IPS-18c (cell line): ENCODE measurements around the gene ABHD13.
"Not testable (repeated sequence)": the region's sequence is repeated elsewhere in the genome, so short reads cannot be mapped to it uniquely, and the experiment has no call there.

Source experiments
- H3K4me3 ChIP-seq: 2 replicates; pipeline ENCODE4 v1.7.0; 2013; ENCODE audit warnings: low read depth, mild to moderate bottlenecking, low read length, moderate library complexity; ENCODE audit not compliant: insufficient read depth
- H3K9me3 ChIP-seq: one replicate; pipeline ENCODE4 v1.6.1; 2013; ENCODE audit warnings: mild to moderate bottlenecking, low read length, moderate library complexity; ENCODE audit not compliant: control insufficient read depth, insufficient read depth

Gene ABHD13

DNA sequence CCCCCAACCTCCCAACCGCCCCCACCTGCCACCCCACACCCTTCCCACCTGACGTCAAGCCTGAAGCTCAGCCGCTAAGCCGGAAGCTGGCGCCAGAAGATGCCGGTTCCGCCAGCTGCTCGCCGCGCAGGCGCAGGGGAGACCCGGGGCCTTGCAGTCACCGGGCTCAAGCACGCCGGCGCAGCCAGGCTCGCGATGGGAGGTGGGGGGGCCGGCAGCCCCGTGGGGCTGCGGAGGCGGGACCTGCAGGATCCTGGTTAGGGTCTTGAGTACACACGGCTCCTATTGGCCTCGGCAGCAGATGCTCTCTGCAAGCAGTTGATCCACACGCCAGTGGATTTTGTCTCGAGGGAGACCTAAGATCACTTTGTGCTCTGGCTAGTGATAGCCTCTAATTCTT is 2.8 kb upstream of the ABHD13 start, which contains the start of gene LIG4:
Gene LIG4 (minus strand): TSS at position 101 of the 400 bp plus-strand sequence. CDS start 4,268 bp downstream, outside the sequence.
- Histone ChIP-seq H3K9me3 (no peaks in the 10 kb centered on the region), H3K4me3 (peak within 1 kb of the TSS; percentile 53)

DNA sequence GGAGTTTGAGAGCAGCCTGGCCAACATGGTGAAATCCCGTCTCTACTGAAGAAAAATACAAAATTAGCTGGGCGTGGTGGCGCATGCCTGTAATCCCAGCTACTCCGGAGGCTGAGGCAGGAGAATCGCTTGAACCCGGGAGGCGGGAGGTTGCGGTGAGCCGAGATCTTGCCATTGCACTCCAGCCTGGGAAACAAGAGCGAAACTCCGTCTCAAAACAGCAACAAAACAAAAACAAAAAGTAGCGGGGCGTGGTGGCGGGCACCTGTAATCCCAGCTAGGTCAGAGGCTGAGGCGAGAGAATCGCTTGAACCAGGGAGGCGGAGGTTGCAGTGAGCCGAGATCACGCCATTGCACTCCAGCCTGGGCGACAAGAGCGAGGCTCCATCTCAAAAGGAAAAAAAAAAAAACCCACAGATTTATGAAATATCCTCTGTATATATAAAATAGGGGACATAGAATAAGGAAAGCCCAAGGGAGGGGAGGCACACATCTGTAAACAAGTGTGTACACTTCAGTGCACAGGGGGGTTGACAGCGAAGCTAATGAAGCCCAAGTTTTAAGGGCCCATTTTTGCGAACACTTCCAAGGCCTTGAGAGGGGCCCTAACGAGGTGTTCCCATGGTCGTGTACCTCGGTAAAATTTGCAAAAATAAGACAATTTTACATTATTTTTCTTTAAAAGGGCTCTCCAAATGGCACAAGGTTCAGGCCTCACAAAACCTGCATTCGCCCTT is 717 bp upstream of the ABHD13 start:
- peak overlapping the region; percentile 87 for H3K4me3 ChIP-seq
- H3K9me3 ChIP-seq, result not testable (repeated sequence)

- H3K4me3 ChIP-seq, result no peak overlapping the region
- no peaks in the 10 kb centered on the region for H3K9me3 ChIP-seq
These were observed 1.8 kb downstream of the ABHD13 start for GRCh38 chr13:108220041-108220440.

GRCh38 chr13:108223687-108224503 is 5.7 kb downstream of the ABHD13 start:
- Histone ChIP-seq H3K9me3 (no peaks in the 10 kb centered on the region), H3K4me3 (no peak overlapping the region)

- Histone ChIP-seq H3K4me3 (no peak overlapping the region), H3K9me3 (no peaks in the 10 kb centered on the region)
These were observed 7.2 kb downstream of the ABHD13 start for GRCh38 chr13:108225440-108225839.

DNA sequence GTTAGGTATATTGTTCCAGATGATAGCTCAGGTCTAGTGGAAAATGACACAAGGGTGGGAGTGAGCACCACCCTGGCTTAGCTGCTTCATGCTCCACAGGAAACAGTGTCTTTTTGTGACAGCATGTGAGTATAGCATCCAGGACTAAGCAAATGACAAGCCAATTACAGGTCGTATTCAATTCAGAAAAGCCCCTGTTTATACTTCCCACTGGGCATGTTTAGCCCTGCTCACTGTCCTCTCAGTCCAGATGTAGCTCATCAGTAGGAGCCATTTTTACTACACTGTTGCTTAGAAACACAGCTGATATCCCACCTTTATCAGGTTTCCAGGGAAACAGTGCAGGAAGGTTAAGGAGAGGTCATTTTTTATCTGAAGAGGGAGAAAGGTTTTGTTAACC is 8.0 kb downstream of the ABHD13 start:
- Histone ChIP-seq H3K4me3 (no peak overlapping the region), H3K9me3 (no peaks in the 10 kb centered on the region)

GRCh38 chr13:108227651-108228272 is 9.6 kb downstream of the ABHD13 start:
- no peaks in the 10 kb centered on the region for H3K9me3 ChIP-seq
- H3K4me3 ChIP-seq, result no peak overlapping the region

DNA sequence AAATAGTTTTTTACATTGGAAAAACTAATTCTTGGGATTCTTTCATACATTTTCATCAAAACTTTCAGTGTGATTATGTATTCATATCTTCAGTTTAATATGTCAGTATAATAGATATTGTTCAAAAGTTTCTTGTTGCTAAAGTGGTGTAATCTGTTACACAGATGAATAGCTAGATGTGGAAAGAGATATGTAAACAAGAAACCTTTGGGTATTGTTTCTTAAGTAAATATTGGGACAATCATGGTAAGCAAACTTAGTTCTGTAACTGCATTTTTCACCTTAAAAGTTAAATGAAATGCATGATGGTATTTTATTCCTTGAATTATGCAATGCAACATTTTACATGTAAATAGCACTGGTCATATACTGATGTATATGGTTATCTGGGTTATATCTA is 12.2 kb downstream of the ABHD13 start:
- Histone ChIP-seq H3K4me3 (no peak overlapping the region), H3K9me3 (no peaks in the 10 kb centered on the region)

DNA sequence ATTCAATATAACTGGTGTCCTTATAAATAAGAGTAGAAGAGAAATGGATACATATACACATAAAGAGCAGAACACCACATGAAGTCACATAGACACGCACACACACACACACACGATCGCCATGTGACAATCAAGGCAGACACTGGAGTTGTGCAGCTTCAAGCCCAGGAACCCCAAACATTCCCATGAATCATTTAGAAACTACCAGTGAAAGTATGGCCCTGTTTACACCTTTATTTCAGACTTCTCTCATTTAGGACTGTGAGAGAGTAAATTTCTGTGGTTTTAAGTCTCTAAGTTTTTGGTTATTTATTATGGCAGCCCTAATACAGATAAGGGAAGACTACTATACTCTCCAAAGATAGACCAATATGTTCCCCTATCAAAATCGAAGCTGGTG is 31.0 kb downstream of the ABHD13 start:
- Histone ChIP-seq H3K9me3 (no peaks in the 10 kb centered on the region), H3K4me3 (no peak overlapping the region)

GRCh38 chr13:108257248-108257647 is 39.1 kb downstream of the ABHD13 start:
- H3K9me3 ChIP-seq, result no peaks in the 10 kb centered on the region
- H3K4me3 ChIP-seq, result no peak overlapping the region

DNA sequence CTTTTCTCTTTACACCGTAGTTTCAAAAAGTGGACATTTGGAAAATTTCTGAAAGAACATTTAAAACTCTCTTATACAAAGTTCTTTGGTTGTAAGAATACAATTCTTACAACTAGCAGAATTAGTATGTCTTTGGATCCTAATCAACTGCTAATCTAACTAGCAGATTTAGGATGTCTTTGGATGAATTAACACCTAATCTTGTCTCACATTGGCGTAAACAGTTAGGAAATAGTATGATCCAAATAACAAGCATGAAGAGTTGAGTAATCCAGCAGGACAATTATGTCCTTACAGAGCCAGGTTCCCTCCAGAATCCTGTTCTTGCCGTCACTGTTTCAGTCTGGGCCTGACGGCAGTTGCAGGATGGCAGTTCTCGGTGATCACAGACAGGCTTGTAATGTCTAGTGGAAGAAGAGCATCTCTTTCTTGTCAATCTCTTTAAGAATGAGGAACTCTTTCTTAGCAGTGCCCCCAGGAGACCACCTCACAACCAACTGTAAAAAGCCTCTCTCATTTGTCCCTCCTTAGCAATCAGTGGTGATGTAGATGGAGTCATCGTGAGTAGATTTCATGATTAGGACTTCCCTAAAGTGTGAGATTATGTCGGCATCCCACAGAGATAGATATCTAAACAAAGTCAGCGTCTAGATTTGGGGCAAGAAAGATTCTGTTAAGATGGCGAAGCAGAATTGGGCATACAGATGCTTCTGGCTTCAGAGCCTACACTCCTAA is 45.6 kb downstream of the ABHD13 start:
- H3K9me3 ChIP-seq, result no peaks in the 10 kb centered on the region
- H3K4me3 ChIP-seq, result no peak overlapping the region

- H3K4me3 ChIP-seq, result no peak overlapping the region
- no peaks in the 10 kb centered on the region for H3K9me3 ChIP-seq
These were observed 48.3 kb downstream of the ABHD13 start for GRCh38 chr13:108266321-108266990.

DNA sequence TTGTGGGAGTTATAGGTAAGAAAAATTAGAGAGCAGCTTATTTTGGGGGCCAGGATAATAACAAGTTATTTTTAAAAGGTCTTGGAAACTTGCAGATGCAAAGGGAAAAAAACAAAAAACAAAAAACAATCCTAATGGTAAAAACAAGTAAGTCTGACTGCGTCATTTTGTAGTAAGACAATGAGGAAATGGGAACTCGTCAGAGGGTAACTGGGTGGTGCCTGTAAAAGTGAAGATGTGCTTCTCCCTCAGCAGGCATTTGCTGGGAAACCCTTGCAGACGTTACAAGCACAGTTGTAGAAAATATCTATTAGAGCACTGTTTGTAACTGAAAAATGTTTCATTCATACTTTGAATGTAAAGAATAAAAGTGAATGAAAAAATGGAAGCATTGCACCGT is 49.2 kb downstream of the ABHD13 start:
- Histone ChIP-seq H3K9me3 (no peaks in the 10 kb centered on the region), H3K4me3 (no peak overlapping the region)

GRCh38 chr13:108267855-108268254 is 49.7 kb downstream of the ABHD13 start:
- not testable (repeated sequence) for H3K4me3 ChIP-seq, H3K9me3 ChIP-seq

DNA sequence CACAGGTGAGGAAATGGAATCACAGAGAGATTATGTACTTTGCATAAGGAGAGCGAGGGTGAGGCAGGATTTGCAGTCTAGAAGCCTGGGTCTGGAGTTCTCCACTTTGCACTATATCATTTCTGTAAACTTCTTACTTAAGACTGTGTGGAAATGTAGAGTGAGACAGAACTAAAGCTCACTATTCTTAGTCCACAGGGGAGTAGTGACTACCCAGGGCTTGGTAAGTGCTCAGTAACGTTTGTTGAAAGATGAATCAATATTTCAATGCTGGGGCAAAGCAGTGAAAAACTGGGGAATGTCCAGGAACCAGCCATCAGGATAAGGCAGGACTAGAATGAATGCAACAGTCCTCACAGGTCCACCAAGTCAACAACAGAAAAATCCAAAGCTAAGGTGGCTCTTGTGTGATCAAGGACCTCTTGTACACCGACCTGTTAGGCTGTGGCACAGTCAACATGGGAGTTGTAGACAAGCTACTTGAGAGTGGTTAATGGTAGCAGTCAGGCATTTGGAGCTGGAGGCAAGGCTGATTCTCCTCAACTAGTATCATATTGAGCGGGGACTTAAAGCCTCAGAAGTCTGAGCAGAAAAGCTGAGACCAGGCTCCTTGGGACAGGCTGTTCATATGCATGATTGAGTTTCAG is 50.4 kb downstream of the ABHD13 start:
- no peaks in the 10 kb centered on the region for H3K9me3 ChIP-seq
- no peak overlapping the region for H3K4me3 ChIP-seq

- H3K9me3 ChIP-seq, result no peaks in the 10 kb centered on the region
- H3K4me3 ChIP-seq, result no peak within 1 kb of the TSS
These were observed 51.6 kb downstream of the ABHD13 start, which contains the start of gene TNFSF13B for GRCh38 chr13:108269601-108270328. TSS of gene TNFSF13B (plus strand) at chr13:108269718. CDS start at chr13:108269896, 178 bp downstream.
